PC-3 (cell line): ENCODE data around the gene UPK2.

ENCODE experiments used
- EZH2phosphoT487 ChIP-seq: fragments of 300-600 bp; sonication (generic); IDR thresholded peaks from 2 replicates; pipeline ENCODE4 v1.6.1; 2018; ENCODE audit warnings: mild to moderate bottlenecking, antibody characterized with exemption, low read length, borderline replicate concordance
- TF ChIP-seq, protein P1 (sequence below): fragments of 300-600 bp; sonication (generic); conservative IDR thresholded peaks from 2 replicates; pipeline ENCODE4 v1.5.1; 2017; ENCODE audit warnings: antibody characterized with exemption, low read depth, mild to moderate bottlenecking, low read length

DNA sequence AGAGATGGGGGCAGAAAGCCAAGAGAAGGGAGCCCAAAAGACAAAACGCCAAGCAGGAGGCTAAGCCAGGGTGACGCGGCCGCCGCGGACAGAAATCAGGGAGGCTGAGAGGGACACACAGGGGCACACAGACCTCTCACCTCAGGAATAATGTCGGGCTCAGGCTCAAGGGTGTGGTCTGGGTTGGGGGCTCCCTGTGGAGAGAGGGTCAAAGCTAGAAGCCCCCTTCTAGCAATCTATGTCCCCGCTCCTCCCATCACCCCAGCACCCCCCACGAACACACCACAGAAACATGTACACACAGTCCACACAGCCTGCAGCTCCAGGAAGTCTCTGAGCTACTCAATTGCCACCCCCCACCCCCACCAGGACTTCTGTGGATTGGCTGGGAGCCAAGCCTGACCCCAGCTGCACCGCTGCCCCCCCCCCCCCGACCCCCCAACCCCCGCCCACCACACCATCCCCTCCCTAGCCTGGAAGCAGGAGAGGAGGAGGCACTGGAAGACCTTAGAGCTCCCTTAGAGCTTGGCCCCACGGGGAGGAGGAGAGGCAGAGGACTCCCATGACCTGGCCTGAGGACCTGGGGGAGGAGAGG is 37.3 kb upstream of the UPK2 start:
- TF ChIP-seq, protein P1, sequence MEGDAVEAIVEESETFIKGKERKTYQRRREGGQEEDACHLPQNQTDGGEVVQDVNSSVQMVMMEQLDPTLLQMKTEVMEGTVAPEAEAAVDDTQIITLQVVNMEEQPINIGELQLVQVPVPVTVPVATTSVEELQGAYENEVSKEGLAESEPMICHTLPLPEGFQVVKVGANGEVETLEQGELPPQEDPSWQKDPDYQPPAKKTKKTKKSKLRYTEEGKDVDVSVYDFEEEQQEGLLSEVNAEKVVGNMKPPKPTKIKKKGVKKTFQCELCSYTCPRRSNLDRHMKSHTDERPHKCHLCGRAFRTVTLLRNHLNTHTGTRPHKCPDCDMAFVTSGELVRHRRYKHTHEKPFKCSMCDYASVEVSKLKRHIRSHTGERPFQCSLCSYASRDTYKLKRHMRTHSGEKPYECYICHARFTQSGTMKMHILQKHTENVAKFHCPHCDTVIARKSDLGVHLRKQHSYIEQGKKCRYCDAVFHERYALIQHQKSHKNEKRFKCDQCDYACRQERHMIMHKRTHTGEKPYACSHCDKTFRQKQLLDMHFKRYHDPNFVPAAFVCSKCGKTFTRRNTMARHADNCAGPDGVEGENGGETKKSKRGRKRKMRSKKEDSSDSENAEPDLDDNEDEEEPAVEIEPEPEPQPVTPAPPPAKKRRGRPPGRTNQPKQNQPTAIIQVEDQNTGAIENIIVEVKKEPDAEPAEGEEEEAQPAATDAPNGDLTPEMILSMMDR = no peak
- no peak for TF ChIP-seq EZH2phosphoT487
